GM21515 (cell line): ENCODE data around the gene GALNT18.

Experiments
- ATAC-seq: cut with Tn5 transposase; IDR thresholded peaks from one replicate; pipeline ENCODE4 v1.9.1; 2021; ENCODE audit not compliant: unreplicated experiment

Gene GALNT18

DNA sequence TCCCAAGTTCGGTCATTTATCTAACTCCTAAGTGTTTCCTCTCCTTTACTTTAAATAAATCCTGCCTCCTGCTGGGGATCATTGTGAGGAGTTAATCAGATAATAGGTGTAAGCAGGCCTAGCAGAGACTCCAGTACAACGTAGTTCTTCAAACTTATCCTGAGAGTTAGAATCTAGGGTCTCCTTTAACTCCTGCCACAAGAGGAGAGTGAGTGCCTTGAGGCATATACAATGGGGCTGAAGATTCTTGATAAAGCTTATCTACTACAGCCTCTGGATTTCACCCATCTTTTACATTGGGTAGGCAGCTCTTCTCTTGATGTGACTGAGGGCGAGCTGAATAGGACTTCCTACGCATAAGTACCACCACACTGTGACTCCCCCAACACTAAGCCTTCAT lies 3.1 kb upstream of the GALNT18 start:
- ATAC-seq, result no peak

DNA sequence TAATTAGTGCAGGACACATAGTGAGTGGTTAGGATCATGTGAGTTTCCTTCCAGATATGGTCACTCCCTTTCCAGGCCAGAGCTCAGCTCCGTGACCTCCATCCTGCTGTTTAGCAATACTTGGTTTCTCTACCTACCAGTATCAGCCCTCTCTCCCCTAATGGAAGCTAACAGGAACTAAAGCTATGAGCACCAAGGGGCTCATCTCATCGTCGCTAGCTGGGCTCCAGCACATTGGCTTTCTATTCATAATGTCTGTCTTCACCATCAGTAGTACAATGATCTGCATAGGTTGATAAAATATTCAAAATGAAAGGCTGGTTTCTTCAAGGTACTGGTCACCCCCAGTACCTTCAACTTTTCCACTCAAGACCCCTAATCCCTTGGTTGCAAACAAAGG lies 2.4 kb upstream of the GALNT18 start:
- ATAC-seq, result no peak

DNA sequence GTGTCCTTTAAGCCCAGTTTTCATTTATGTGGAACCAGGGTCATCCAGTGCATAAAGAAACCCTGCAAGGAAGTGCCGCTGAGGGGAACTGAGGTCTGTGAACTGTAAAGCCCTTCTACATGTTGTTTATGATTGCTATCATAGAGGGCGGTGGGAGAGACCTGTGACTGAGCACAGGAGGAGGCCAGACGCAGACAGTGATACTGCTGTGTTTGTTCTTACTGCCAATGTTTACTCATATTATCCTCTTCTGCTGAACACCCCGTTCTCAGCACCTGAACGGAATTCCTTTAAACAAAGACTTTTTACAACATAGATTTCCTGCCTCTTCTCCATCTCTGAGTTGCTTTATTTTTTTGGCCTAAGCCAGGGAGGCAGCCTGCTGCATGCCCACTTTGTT lies 967 bp upstream of the GALNT18 start:
- ATAC-seq, result no peak

DNA sequence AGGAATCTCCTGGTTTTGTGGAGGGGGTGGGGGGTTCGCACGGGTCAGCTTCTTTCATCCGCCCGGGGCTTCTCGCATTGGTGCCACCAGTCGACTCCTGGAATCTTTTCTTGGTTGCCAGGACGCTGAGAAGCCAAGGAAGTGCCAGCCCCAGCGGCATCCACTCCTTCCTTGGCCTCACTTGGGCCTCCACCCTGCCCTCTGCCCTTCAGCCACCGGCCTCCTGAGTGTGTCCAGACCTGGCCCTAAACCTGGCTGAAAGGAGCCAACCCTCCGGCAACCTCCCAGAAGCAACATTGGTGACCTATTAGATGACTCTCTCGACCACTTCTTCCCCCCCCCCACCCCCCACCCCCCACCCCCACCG lies 518 bp upstream of the GALNT18 start:
- no peak for ATAC-seq

DNA sequence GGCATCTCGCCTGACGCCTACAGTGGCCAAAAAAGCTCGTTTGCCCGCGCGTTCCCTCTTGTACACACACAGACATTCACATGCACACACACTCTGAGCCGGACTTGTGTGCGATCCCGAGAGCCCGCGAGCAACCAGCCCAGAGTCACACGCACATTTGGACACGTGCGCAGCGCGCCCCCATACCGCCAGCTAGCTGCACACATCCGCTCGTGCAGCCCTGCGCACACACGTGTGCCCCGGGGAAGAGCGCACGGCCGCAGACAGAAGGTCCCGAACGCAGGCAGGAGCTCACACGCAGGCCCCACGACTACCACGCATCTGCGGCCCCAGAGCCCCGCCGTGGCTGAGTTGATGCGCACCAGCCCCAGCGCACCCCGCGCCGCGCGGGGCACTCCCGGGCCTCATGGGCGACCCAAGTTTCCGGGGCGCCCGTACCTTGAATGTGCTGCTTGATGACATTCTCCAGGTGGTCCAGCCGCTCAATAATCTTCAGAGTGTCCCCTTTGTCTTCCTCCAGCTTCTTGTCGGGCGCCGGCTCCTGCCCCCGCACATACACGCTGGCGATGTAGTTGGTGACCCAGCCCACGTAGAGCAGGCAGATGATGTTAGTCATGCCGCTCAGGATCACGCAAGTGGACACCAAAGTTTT lies 758 bp downstream of the GALNT18 start:
- ATAC-seq, result no peak

DNA sequence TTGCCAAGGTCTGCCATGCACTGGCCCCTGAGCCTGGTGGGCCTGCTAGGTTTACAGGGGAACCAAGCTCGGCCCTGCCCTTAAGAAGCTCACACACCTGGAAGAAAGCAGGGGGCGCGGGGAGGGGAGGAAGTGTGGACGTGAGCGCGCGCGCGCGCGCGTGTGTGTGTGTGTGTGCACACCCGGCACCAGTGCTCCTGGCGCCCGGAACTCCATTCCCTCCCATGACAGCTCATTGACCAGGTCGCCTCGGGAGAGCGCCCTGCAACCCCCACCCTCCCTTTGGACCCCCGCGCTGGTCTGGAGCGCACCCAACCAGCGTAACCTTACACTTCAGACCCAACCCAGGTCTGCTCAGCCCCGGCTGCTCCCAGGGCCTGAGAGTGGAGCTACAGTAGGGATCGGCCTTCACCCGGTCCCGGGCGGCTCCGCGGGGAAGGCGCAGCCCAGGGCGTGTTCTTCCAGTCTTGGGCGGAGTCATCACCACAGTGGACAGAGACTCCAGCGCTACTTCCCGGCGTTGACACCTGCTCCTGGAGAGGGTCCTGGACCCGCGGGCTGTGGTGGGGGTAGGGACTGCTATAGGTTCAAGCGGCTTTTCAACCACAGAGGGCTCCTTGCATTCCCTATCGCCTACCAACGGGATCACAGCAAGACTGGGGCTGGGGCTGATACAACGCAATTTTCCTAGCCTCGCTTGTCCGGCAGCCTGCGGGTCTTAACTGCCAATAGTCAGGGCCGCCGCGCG lies 1.5 kb downstream of the GALNT18 start:
- ATAC-seq, result no peak

DNA sequence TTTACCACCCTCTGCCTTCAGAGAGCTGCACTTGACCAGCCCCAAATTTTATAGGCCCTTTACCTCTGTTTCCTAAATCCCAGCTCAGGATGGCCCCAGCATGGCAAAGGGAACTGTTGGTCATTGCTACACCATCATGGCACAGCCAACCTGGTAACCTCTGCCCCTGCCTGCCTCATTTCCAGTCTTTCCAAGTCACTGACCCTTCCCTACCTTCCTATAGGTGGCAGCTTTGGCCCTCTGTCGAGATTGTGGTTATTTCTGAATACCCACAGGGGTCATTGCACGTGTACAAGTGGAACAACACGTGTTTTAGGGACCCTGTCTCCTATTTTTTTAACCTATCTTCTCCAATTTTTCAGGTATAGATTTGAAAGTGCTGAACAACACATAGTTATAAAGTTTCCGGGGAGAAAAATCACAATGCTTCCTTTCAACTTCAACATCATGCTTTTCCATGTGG lies 2.8 kb downstream of the GALNT18 start:
- no peak for ATAC-seq

DNA sequence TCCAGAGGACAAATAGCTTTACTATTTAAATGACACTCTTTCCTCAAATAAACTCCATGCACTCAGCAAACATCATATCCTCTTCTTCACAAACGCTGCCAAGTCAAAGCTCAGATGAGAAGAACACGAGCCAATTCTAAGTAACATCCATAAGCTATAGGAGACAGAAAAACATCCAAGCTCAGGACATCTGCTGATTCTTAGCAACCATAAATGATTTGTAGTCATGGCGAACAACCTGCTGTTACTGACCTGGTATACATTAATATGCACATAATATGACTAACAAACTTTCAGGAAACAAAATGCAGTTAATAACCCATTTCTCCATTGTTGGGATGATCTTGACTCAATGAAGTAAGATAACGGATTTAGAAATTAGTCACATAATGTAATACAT lies 6.7 kb downstream of the GALNT18 start:
- ATAC-seq, result no peak

DNA sequence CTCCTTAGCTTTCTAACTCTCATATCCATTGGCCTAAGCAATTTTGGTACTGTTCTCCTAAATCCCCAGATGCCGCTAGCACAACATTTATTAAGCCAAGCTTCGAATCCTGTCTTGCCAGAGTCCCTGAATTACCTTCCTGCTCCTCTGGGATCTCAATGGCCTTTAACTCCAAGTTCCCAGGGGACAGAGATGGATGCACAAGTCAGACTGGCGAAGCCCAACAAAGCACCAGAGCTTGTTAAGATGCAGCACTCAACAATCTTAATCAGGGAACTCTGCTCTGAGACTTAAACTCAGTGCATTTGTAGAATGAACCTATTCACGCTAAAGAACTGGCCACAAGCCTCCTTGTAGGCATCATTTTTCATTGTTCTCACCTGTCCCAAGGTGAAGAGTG lies 9.4 kb downstream of the GALNT18 start:
- no peak for ATAC-seq

DNA sequence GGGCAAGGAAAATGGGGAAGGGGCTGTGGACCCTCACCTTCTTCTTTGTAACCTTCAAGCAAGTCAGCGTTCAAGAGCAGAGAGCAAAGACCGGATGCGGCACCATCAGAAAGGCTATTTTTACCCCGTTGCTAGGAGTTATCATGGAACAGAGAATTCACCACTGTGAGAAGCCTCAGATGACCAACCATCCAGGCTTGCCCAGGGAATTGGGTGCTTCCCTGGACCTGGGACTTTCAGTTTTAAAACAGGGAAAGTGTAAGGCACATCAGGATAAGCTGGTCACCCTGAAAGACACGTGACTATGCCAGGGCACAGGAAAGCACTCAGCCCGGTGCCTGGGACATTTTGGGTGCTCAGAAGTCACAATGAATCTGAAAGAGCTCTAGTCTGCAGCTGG lies 10.4 kb downstream of the GALNT18 start:
- no peak for ATAC-seq

DNA sequence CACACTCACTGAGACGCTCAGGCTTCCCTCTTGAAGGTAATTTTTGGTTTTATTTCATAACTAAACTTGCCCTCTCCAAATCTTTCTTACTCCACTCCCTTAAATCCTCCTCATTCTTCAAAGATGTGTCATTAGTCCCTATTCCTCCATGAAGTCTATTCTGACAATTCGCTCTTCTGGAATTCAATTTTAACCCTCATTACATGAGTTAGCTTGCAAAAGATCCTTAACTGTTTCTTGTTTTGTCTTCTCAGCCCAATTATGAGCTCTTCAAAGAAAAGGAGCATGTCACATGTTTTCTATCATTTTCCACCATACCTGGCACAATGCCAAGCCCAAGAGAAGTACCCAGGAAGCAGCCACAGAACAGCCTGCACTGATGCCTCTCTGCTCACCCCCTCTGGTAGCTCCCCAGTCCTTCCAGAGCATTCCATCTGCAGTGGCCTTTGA lies 13.0 kb downstream of the GALNT18 start:
- ATAC-seq, result no peak

DNA sequence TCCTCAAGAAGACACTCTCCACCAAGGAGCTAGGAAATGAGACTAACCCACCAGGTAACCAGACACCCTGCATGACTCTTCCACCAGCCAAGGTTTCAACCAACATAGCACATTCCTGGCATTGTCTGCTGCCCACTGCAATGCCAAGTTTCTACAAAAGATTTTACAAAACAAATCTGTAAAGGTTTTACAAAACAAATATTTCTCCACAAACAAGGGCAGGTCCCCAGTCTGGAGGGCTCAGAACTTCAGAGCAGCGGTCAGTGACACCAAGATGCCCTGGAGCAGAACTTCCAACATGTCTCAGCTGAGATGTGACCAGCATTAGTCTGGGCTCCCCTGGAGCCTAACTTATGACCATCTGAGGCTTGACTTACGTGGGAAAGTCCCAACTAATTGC lies 14.0 kb downstream of the GALNT18 start:
- ATAC-seq, result no peak

DNA sequence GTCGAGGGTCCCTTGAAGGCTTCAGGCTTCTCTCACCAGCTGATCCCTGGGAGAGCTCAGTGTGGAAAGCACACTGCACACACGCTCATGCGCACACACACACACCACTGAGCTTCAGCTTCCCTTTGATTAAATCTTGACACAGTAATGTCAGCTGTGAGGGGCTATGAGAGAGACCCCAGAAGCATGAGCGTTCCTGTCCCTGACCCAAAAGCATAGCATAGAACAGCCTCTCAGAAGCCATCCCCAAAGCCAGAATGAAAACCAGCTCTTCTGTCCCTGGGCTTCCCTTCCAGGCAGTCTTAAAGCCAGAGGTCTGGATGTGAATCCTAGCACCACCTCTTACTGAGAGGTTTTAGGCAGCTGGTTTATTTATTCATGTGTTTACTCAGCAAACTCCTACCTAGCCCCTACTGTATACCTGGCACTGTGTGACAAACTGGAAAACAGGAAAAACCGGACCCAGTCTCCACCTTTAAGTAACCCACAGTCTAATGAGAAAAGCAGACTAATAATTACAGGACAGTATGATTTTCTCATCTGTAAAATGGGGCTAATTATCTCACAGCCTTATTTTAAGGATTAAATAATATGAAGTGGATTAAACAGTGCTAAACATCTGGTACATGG lies 15.9 kb downstream of the GALNT18 start:
- no peak for ATAC-seq

DNA sequence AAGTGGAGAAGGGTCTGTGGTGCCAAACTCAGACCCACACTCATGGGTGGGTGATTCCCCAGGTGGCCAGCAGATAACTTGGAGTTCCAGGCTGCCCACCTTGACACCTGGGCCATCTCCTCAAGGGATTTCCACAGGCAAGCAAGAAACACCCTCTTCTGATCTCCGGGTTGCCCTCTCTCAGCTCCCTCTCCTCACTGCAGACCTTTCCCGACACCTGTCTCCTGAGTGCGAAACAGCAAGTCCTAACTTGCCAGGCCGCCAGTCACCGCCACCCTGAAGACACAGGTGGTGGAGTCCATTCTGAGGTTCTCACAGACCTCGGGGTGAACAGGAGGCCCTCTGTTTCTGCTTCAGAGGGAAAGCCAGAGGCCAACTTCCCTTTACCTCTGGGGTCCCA lies 16.6 kb downstream of the GALNT18 start:
- no peak for ATAC-seq

DNA sequence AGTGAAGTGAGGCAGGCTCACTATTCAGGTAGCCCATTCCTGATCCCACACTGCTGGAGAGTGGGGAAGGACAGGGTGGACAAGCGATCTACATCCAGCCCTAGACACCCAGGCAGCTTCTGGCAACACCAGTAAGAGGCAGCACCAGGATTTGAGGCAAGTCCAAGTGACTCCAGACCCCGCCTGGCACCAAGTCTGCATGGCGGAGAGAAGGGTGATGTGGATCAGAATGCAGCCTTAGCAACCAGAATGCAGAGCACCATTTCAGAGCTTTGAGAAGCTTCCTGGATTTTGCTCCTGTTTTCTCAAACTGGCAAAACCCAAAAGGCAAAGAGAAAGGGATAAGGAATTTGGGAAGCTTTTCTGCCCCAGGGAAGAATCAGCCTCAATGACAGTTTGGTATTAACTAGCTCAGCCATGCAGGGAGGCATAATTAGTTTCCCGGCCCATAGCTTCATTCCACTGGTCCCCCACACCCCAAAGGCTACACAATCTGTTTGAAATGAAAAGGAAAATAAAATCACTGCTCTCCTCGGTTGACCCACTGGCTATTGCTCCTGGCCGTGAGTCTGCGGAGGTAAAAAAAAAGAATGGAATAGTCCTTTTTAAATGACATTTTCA lies 17.3 kb downstream of the GALNT18 start:
- no peak for ATAC-seq

DNA sequence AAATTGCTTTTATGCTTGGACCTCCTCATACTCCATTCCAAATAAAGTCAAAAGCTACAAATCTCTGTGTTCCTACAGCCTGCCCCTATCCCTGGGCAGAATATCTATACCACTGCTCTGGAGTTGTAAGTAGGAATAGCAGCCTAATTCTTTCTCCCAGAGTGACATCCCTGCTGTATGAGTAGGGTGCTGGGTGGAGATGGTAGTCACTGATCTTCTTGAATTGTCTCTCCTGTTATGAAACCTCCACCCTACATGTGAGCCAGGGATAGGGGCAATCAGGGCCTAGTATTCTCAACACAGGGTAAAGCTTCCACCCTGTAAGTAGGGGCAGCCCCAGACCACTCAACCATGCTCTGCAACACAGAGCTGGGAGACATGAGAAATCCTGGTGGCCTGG lies 19.8 kb downstream of the GALNT18 start:
- ATAC-seq, result no peak

DNA sequence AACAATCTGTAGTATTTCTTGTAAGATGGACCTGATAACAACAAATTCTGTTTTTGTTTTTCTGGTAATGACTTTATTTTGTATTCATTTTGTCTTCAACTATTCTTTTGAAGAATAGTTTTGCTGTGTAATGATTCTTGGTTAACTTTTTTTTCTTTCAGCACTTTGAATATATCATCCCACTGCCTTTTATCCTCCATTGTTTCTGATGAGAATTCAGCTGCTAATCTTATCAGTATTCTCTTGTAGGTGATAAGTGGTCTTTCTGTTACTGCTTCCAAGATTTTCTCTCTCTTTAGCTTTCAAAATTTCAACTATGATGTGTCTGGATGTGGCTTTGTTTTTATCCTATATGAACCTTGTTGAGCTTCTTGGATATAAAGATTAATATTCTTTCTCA lies 21.5 kb downstream of the GALNT18 start:
- no peak for ATAC-seq

DNA sequence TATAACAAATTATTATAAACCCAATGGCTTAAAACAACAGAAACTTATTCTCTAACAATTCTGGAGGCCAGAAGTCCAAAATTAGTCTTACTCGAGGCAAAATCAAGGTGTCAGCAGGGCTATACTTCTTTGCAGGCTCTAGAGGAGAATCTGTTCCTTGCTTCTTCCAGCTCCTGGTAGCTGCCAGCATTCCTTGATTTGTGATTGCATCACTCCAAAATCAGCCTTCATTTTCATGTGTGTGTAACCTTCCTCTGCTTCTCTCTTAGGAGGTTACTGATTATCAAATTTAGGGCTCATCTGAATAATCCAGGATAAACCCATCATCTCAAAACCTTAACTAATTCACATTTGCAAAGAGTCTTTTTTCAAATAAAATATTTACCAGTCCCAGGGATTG lies 23.6 kb downstream of the GALNT18 start:
- no peak for ATAC-seq

DNA sequence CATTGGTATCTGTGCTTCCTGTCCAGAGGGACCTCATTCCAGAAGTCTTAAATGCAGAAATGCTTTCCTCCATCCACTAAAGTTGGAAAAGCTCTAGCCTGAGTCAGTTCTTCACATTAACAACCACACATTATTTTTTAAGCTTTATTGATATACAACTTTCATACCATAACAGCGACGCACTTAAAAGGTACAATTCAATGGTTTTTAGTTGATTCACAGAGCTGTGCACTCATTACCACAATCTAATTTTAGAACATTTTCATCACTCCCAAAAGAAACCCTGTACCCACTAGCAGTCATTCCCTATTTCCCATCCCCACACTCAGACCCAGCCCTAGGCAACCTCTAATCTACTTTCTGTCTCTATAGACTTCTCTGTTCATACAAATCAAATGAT lies 27.6 kb downstream of the GALNT18 start:
- no peak for ATAC-seq

DNA sequence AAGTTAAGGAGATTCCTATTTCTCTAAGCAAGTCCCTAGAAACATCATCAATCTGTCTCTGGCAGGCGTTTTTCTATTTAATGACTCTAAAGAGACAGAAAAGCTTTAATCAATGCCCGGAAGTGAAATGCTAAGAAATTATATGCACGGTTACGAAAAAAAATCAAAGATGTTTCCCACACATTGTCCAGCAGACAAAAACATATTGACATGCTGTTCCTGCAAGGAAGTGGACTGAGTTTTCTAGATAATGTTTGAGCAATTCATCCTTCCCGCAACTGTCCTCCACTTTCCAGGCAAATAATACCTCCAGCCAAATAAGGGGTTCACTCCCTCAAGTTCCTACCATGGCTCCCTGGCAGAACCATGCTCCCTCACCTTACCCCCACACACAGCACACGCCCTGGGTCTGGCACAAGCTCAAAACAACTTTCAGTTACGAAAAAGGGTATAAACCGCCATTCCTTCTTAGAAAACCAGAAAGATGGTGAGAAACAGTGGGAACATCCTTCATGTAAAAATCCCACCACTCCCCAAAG lies 29.6 kb downstream of the GALNT18 start:
- no peak for ATAC-seq

DNA sequence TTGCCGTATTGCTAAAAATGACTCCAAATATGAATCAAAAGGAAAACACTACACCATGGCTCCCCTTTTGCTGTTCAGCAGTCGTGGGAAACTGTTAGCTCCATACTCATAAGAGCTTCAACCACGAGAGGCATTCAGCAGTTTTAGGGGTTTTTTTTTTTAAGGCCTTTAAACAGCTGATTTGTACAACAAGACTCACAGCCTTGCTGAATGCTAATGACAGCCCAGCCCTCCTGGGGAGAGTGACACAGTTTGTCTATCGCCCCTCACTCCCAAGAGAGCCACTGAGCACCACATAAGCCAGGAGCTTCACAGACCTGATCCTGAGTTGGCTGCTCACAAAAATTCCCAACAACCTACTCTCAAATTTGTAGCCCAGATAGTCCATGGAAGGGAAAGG lies 32.4 kb downstream of the GALNT18 start:
- no peak for ATAC-seq

DNA sequence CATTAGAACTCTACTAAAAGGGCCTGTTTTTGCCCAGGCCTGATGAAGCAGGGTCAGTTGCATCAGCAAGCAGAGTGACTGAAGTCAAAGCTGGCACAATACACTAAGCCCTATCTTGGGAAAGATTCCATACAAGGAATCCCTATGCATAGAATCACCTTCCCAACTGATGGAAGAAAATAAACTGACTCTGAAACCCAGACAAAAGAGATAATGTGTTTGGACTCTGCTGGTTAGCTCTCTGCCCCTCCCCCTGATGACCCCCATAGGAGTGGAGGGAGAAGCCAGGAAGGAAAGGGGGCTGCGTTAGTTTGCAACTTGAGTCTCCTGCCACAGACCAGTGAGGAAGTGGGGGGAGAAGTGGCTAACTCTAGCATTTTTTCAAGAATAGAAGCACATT lies 32.9 kb downstream of the GALNT18 start:
- ATAC-seq, result no peak
